ENCODE results near the gene GAS2L1. TPM values are rescaled to one million over a fixed set of nuclear protein-coding genes. Genes with fewer than 3 reads are reported as not detected.

The GAS2L1 gene
- total RNA-seq, 1 experiment from 2014 or later, result 8.0 TPM

DNA sequence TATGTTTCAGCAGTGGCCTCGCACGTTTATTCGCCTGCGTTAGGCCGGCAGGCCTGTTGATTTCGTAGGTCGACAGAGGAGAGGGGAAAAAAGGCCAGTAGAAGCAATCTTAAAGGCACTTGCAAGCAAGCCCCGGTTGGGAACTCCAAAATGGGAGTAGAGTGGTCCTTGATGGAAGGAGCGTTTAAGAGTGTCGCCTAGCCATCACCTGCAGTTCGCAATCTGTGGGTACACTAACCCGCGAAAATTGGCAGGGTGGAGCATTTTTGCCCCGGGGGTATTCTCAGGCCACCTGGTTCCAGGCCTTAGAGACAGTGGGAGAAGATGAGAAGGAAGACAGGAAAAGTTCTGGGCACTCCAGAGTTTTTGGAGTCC is 37.2 kb upstream of the GAS2L1 start:
- H4K91ac ChIP-seq (ENCODE audit: insufficient read length, low read depth, low read length), result peak overlapping the region; percentile 11
- no peak overlapping the region for H2BK120ac ChIP-seq (ENCODE audit: low read depth, low read length, poor library complexity, severe bottlenecking)
- WGBS (ENCODE audit: extremely low coverage, insufficient read length, low lambda C conversion rate), result no CpG with 5 or more reads among the region's 14 CpGs
- no peak overlapping the region for H3T11ph ChIP-seq (ENCODE audit: low read length)
- H4K8ac ChIP-seq (replicated peaks; ENCODE audit: insufficient read length, low read depth, low read length), result no peak overlapping the region
- H3K79me1 ChIP-seq (ENCODE audit: insufficient read depth, low read depth, low read length, poor library complexity, severe bottlenecking), result no peaks in the 10 kb centered on the region
- H3K27ac ChIP-seq (ENCODE audit: insufficient read length, low read depth, low read length), result no peak overlapping the region
- H2AFZ ChIP-seq (ENCODE audit: low read length), result no peak overlapping the region
- peak overlapping the region; percentile 98 for H3K14ac ChIP-seq (ENCODE audit: insufficient read depth, low read length)
- H2AK5ac ChIP-seq (ENCODE audit: insufficient read length, low read length), result no peak overlapping the region
- no peaks in the 10 kb centered on the region for H3K27me3 ChIP-seq (ENCODE audit: insufficient read depth, low read length)
- H3K23ac ChIP-seq (ENCODE audit: insufficient read length, low read depth, low read length), result no peak overlapping the region
- no peaks in the 10 kb centered on the region for H4K20me1 ChIP-seq (ENCODE audit: control insufficient read depth, insufficient read depth, insufficient read length)
- no peak overlapping the region for H2BK5ac ChIP-seq (ENCODE audit: insufficient read length, low read length)
- H4K5ac ChIP-seq (ENCODE audit: insufficient read length, low read depth, low read length), result no peak overlapping the region
- H3K4me1 ChIP-seq (ENCODE audit: insufficient read depth, low read length), result peaks cover 8% of the 10 kb centered on the region
- H3K56ac ChIP-seq (ENCODE audit: insufficient read length, low read depth, low read length), result no peak overlapping the region
- peaks cover 0 to 4% of the 10 kb centered on the region in 2 experiments; a peak in 2 of 5 replicates for H3K9me3 Mint-ChIP-seq
- H3K27me3 Mint-ChIP-seq (ENCODE audit: low read depth), result no peaks in the 10 kb centered on the region
- H3K36me3 Mint-ChIP-seq (ENCODE audit: insufficient read depth in 1 of 3, low read depth in 3 of 3), result peaks cover 55 to 80% (median 72%) of the 10 kb centered on the region in 3 experiments; a peak in 6 of 7 replicates
- peak overlapping the region; percentile 9; the same call in 1 of the 2 replicates for H2BK15ac ChIP-seq (ENCODE audit: low read depth, low read length)
- H3K4ac ChIP-seq (ENCODE audit: low read depth, low read length), result no peak overlapping the region
- peak overlapping the region; percentile 96 to 99 (median 96) for H3K27ac Mint-ChIP-seq
- peak overlapping the region; percentile 92 for H3K4me2 ChIP-seq (ENCODE audit: insufficient read depth, insufficient read length, low read length)
- peaks cover 53% of the 10 kb centered on the region for H3K79me2 ChIP-seq (ENCODE audit: insufficient read depth, low read length)
- peak overlapping the region; percentile 31 for H2BK12ac ChIP-seq (ENCODE audit: insufficient read length, low read depth, low read length)
- DNase-seq, result no peak
- H3K9me3 ChIP-seq (ENCODE audit: control insufficient read depth, low read depth, low read length), result no peaks in the 10 kb centered on the region
- H3K9ac ChIP-seq (ENCODE audit: extremely low read depth, insufficient read length, low read length), result peak overlapping the region; percentile 99
- H3K18ac ChIP-seq (ENCODE audit: insufficient read length, low read depth, low read length), result peak overlapping the region; percentile 39
- H3K4me3 Mint-ChIP-seq, result peak overlapping the region; percentile 92 to 93
- TF ChIP-seq, protein P1, sequence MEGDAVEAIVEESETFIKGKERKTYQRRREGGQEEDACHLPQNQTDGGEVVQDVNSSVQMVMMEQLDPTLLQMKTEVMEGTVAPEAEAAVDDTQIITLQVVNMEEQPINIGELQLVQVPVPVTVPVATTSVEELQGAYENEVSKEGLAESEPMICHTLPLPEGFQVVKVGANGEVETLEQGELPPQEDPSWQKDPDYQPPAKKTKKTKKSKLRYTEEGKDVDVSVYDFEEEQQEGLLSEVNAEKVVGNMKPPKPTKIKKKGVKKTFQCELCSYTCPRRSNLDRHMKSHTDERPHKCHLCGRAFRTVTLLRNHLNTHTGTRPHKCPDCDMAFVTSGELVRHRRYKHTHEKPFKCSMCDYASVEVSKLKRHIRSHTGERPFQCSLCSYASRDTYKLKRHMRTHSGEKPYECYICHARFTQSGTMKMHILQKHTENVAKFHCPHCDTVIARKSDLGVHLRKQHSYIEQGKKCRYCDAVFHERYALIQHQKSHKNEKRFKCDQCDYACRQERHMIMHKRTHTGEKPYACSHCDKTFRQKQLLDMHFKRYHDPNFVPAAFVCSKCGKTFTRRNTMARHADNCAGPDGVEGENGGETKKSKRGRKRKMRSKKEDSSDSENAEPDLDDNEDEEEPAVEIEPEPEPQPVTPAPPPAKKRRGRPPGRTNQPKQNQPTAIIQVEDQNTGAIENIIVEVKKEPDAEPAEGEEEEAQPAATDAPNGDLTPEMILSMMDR (conservative IDR thresholded peaks at IDR 0.05), result no peak
- peaks cover 44 to 51% of the 10 kb centered on the region in 2 experiments for H3K4me1 Mint-ChIP-seq
- peaks cover 23% of the 10 kb centered on the region for H3K23me2 ChIP-seq (ENCODE audit: insufficient read length, low read depth, low read length, poor library complexity, severe bottlenecking)
- H2BK20ac ChIP-seq (ENCODE audit: low read depth, low read length, poor library complexity, severe bottlenecking), result no peak overlapping the region
